ENCODE measurements around the gene NPAS3.

DNA sequence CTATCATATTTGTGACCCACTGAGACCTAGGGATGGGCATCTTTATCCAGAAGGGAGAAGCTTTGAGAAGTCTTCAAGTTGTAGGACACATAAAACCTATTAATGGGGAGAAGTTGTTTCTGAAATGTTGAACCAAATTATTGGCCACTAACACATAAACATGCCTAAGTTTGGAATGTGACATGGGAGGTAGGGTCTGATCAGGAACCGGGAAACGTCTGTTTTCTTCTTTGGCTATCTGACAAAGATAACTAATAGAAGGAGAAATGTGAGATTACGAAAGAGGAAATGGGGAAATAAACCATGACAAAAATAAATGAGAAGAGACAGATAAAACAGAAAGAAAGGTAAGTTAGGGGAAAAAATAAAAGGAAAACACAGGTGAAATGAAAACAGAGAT lies 586.9 kb downstream of the NPAS3 start:
- no peak for TF ChIP-seq ZNF879 (CRISPR knock-in tag; IDR thresholded peaks at IDR 0.05)
- TF ChIP-seq, protein P1, sequence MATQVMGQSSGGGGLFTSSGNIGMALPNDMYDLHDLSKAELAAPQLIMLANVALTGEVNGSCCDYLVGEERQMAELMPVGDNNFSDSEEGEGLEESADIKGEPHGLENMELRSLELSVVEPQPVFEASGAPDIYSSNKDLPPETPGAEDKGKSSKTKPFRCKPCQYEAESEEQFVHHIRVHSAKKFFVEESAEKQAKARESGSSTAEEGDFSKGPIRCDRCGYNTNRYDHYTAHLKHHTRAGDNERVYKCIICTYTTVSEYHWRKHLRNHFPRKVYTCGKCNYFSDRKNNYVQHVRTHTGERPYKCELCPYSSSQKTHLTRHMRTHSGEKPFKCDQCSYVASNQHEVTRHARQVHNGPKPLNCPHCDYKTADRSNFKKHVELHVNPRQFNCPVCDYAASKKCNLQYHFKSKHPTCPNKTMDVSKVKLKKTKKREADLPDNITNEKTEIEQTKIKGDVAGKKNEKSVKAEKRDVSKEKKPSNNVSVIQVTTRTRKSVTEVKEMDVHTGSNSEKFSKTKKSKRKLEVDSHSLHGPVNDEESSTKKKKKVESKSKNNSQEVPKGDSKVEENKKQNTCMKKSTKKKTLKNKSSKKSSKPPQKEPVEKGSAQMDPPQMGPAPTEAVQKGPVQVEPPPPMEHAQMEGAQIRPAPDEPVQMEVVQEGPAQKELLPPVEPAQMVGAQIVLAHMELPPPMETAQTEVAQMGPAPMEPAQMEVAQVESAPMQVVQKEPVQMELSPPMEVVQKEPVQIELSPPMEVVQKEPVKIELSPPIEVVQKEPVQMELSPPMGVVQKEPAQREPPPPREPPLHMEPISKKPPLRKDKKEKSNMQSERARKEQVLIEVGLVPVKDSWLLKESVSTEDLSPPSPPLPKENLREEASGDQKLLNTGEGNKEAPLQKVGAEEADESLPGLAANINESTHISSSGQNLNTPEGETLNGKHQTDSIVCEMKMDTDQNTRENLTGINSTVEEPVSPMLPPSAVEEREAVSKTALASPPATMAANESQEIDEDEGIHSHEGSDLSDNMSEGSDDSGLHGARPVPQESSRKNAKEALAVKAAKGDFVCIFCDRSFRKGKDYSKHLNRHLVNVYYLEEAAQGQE (IDR thresholded peaks at IDR 0.05; ENCODE audit: borderline replicate concordance in 1 of 2, low read depth in 1 of 2, low read length in 2 of 2): no peak
- no peak for TF ChIP-seq IKZF4 (CRISPR knock-in tag; IDR thresholded peaks at IDR 0.05; ENCODE audit: borderline replicate concordance, low read depth, not compliant biosample characterization)
- TF ChIP-seq CREM (IDR thresholded peaks at IDR 0.05): no peak
- TF ChIP-seq CREM (CRISPR knock-in tag; IDR thresholded peaks at IDR 0.05): no peak
- TF ChIP-seq POLR2A (IDR thresholded peaks at IDR 0.05; ENCODE audit: insufficient read depth in 1 of 2, low read depth in 2 of 2, low read length in 2 of 2): no peak
- no peak for TF ChIP-seq KDM5A (IDR thresholded peaks at IDR 0.05; ENCODE audit: borderline replicate concordance, low read length)
- TF ChIP-seq, protein P2, sequence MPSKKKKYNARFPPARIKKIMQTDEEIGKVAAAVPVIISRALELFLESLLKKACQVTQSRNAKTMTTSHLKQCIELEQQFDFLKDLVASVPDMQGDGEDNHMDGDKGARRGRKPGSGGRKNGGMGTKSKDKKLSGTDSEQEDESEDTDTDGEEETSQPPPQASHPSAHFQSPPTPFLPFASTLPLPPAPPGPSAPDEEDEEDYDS (CRISPR knock-in tag; IDR thresholded peaks at IDR 0.05): no peak
- TF ChIP-seq ZFP1 (CRISPR knock-in tag; IDR thresholded peaks at IDR 0.05): no peak

Measured in HepG2 (cell line).